Left ventricle myocardium superior (tissue), 1 donor: ENCODE measurements around the gene SLC10A7. TPM values are rescaled to one million over a fixed set of nuclear protein-coding genes. Genes with fewer than 3 reads are reported as not detected.

ENCODE experiments used
- ATAC-seq: fragments of 200-7000 bp; cut with Tn5 transposase; one replicate; pipeline ENCODE4 v1.9.1; 2020; ENCODE audit warnings: mild to moderate bottlenecking, moderate library complexity
- DNase-seq: peaks from one replicate; pipeline ENCODE4 v3.0.0-alpha.2; 2020
- intact Hi-C: fragments of 100-400 bp; cut with micrococcal nuclease; formaldehyde crosslinking; loops from one replicate; pipeline ENCODE4 v1.11.0; 2022
- total RNA-seq: library from RNA; stranded (reverse); fragmentation: NEBNext Ultra II Directional; extraction: Animal tissue kit (Norgen Biotek cat#: 25700); gene quantifications from one replicate; pipeline ENCODE4 v1.2.1, GENCODE V29; 2021
- donor health status: DM: no; HTN: yes; CAD: no; lungs with severe emphysema.

SLC10A7 gene
- total RNA-seq, 1 donor from 2014 or later, result 4.5 TPM

GRCh38 chr4:146245850-146246249 is 275.9 kb downstream of the SLC10A7 start:
- ATAC-seq (peak; percentile 3), DNase-seq (peak; percentile 42)

GRCh38 chr4:146245246-146245645 is 276.5 kb downstream of the SLC10A7 start:
- DNase-seq, result no peak
- no peak for ATAC-seq
- intact Hi-C loops, result no loop called here

More at GRCh38 chr4:146245850-146246249, 275.9 kb downstream of the SLC10A7 start:
- intact Hi-C loops, result no loop called here

- intact Hi-C loops, result no loop called here
- DNase-seq, result no peak
Observed at GRCh38 chr4:146244496-146244895, 277.2 kb downstream of the SLC10A7 start.

GRCh38 chr4:146243883-146244277 is 277.9 kb downstream of the SLC10A7 start:
- intact Hi-C loops, result no loop called here
- ATAC-seq (no peak), DNase-seq (no peak)

More at GRCh38 chr4:146244496-146244895, 277.2 kb downstream of the SLC10A7 start:
- no peak for ATAC-seq

GRCh38 chr4:146243141-146243882 is 278.4 kb downstream of the SLC10A7 start:
- ATAC-seq, result no peak
- DNase-seq, result peak; percentile 37
- intact Hi-C loops, result no loop called here

GRCh38 chr4:146238107-146238506 is 283.6 kb downstream of the SLC10A7 start:
- ATAC-seq (no peak), DNase-seq (no peak)
- intact Hi-C loops, result no loop called here

- DNase-seq, result no peak
- intact Hi-C loops, result no loop called here
- no peak for ATAC-seq
Observed at GRCh38 chr4:146237092-146237491, 284.6 kb downstream of the SLC10A7 start.

GRCh38 chr4:146236216-146236615 is 285.5 kb downstream of the SLC10A7 start:
- intact Hi-C loops, result no loop called here
- ATAC-seq, result no peak
- DNase-seq, result no peak

- DNase-seq (no peak), ATAC-seq (peak; percentile 66)
- intact Hi-C loops, result no loop called here
Observed at GRCh38 chr4:146235654-146236177, 286.0 kb downstream of the SLC10A7 start.

- ATAC-seq, result no peak
- intact Hi-C loops, result no loop called here
Observed at GRCh38 chr4:146232131-146232722, 289.5 kb downstream of the SLC10A7 start.

GRCh38 chr4:146229406-146229805 is 292.3 kb downstream of the SLC10A7 start:
- DNase-seq, result no peak
- ATAC-seq, result no peak
- intact Hi-C loops, result no loop called here

More at GRCh38 chr4:146232131-146232722, 289.5 kb downstream of the SLC10A7 start:
- no peak for DNase-seq

GRCh38 chr4:146224326-146224966 is 297.3 kb downstream of the SLC10A7 start:
- intact Hi-C loops, result no loop called here
- DNase-seq (peak; percentile 59), ATAC-seq (peak; percentile 95)

GRCh38 chr4:146222313-146222712 is 299.4 kb downstream of the SLC10A7 start:
- intact Hi-C loops, result no loop called here
- ATAC-seq (no peak), DNase-seq (no peak)

GRCh38 chr4:146214238-146214637 is 307.5 kb downstream of the SLC10A7 start, which contains the start of gene REELD1:
TSS of gene REELD1 (plus strand) at chr4:146214538. CDS start at chr4:146216953, 2,415 bp downstream.
- DNase-seq, result no peak
- intact Hi-C loops, result no loop called here
- no peak for ATAC-seq

- ATAC-seq, result no peak
- intact Hi-C loops, result no loop called here
- no peak for DNase-seq
Observed at GRCh38 chr4:146212781-146213180, 309.0 kb downstream of the SLC10A7 start.

GRCh38 chr4:146211440-146211839 is 310.3 kb downstream of the SLC10A7 start:
- peak; percentile 38 for ATAC-seq

GRCh38 chr4:146210890-146211289 is 310.9 kb downstream of the SLC10A7 start:
- intact Hi-C loops, result no loop called here
- ATAC-seq (no peak), DNase-seq (no peak)

More at GRCh38 chr4:146211440-146211839, 310.3 kb downstream of the SLC10A7 start:
- peak; percentile 34 for DNase-seq
- intact Hi-C loops, result no loop called here

GRCh38 chr4:146207410-146207809 is 314.3 kb downstream of the SLC10A7 start:
- DNase-seq (no peak), ATAC-seq (no peak)
- intact Hi-C loops, result no loop called here
